Activated naive CD4-positive, alpha-beta T cell treated with anti-CD3 and anti-CD28 coated beads for 36 hours (primary cell): ENCODE data around the gene SOCS2. TPM values are rescaled to one million over a fixed set of nuclear protein-coding genes. Genes with fewer than 3 reads are reported as not detected.
"Not testable (repeated sequence)": the region's sequence is repeated elsewhere in the genome, so short reads cannot be mapped to it uniquely, and the experiment has no call there.

Experiments used
- CTCF ChIA-PET: fragments of 350-600 bp; sonication (Branson Sonifier 250); formaldehyde crosslinking; loops from one replicate; lab custom pipeline; 2021; ENCODE audit warnings: antibody characterized with exemption; lab: Charles Lee
- DNase-seq: peaks from one replicate; pipeline ENCODE4 v3.0.0-alpha.2; 2020
- H3K27ac Mint-ChIP-seq: one replicate; pipeline ENCODE4 v1.8.0; 2021; ENCODE audit warnings: mild to moderate bottlenecking, mixed read lengths
- H3K27me3 Mint-ChIP-seq: one replicate; pipeline ENCODE4 v1.8.0; 2021; ENCODE audit warnings: low read depth, mixed read lengths
- H3K36me3 Mint-ChIP-seq: one replicate; pipeline ENCODE4 v1.8.0; 2021; ENCODE audit warnings: low read depth, mixed read lengths
- H3K4me1 Mint-ChIP-seq: one replicate; pipeline ENCODE4 v1.8.0; 2021; ENCODE audit warnings: low read depth, mixed read lengths
- H3K4me3 Mint-ChIP-seq: one replicate; pipeline ENCODE4 v1.8.0; 2021; ENCODE audit warnings: mild to moderate bottlenecking, moderate library complexity, mixed read lengths
- H3K9me3 Mint-ChIP-seq: one replicate; pipeline ENCODE4 v1.8.0; 2021; ENCODE audit warnings: mixed read lengths
- intact Hi-C: fragments of 100-400 bp; cut with micrococcal nuclease; formaldehyde crosslinking; loops from one replicate; pipeline ENCODE4 v1.15.1; 2023
- total RNA-seq, 2 experiments: library from RNA; stranded (reverse); gene quantifications; one replicate each; pipeline ENCODE4 v1.2.3, GENCODE V29; 2021

The SOCS2 gene
- total RNA-seq, 2 experiments from 2014 or later = 15.9 to 17.5 TPM

DNA sequence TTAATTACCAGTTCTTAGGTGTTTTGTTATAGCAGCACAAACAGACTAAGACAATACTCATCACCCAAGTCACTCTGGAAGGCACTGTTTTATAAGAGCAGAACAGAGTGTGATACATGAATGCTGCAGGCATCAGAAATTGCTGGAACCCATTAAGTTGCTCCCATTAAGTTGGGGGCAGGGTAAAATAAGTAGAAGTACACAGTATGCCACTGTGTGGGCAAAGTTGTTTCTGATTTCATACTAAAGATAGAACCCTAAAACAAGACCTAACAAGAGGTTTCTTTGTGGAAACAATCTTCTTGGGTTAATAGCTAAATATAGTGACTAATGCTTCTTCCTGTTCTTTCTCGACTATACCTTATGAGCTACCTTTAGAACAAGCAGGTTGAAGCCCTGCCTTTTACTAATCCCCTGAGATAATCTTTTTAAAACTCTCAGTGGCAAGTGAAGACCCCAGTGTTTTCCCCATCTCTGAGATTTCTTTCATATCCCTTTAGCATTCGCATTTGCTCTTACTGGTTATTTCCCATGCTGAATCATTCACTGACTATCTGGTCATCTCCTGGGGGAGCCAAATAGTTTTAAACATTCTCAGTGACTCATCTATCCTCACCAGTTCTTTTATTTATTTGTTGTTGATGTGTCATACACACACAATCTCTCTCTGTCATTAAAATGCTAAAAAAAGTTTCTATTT is 52.3 kb downstream of the SOCS2 start:
- H3K4me3 Mint-ChIP-seq = no peak overlapping the region
- H3K4me1 Mint-ChIP-seq = peaks cover 7% of the 10 kb centered on the region
- CTCF ChIA-PET = interaction anchor here (0.7 kb wide), 1 partner anchor 694 kb away, joined by 3 read pairs; no protein-coding TSS in a partner anchor
- no peaks in the 10 kb centered on the region for H3K36me3 Mint-ChIP-seq
- intact Hi-C loops = loop anchor here (5.0 kb wide), 1 partner anchor 43 kb away; no protein-coding TSS in a partner anchor
- no peaks in the 10 kb centered on the region for H3K27me3 Mint-ChIP-seq
- DNase-seq = no peak
- H3K27ac Mint-ChIP-seq = no peak overlapping the region
- no peaks in the 10 kb centered on the region for H3K9me3 Mint-ChIP-seq

- H3K27ac Mint-ChIP-seq, DNase-seq, H3K4me1 Mint-ChIP-seq, H3K36me3 Mint-ChIP-seq, H3K4me3 Mint-ChIP-seq, CTCF ChIA-PET, H3K27me3 Mint-ChIP-seq, H3K9me3 Mint-ChIP-seq: not testable (repeated sequence)
- intact Hi-C loops = loop anchor here (5.0 kb wide), 1 partner anchor 42 kb away; no protein-coding TSS in a partner anchor
Measured at GRCh38 chr12:93625295-93625645, 52.8 kb downstream of the SOCS2 start.

- Mint-ChIP-seq H3K4me1 (peaks cover 7% of the 10 kb centered on the region), H3K36me3 (no peaks in the 10 kb centered on the region), H3K27me3 (no peaks in the 10 kb centered on the region), H3K9me3 (no peaks in the 10 kb centered on the region), H3K27ac (no peak overlapping the region), H3K4me3 (no peak overlapping the region)
- intact Hi-C loops = loop anchor here (5.0 kb wide), 1 partner anchor 41 kb away; no protein-coding TSS in a partner anchor
- CTCF ChIA-PET = no interaction called here
- no peak for DNase-seq
Measured at GRCh38 chr12:93626160-93626559, 53.7 kb downstream of the SOCS2 start.

Other genes with a start within 250 kb of the SOCS2 start
- 10 to 100 TPM; 52.2 to 53.1 TPM for gene NUDT4, start 194.8 kb upstream of the SOCS2 start, total RNA-seq
- 100 to 1,000 TPM; 143 TPM for gene UBE2N, start 130.7 kb upstream of the SOCS2 start, total RNA-seq
- gene MRPL42, start 105.2 kb upstream of the SOCS2 start, total RNA-seq = 10 to 100 TPM; 93.8 to 95.8 TPM
- 10 to 100 TPM; 14.3 to 15.6 TPM for gene CRADD, start 104.7 kb downstream of the SOCS2 start, total RNA-seq